Activated CD4-positive, alpha-beta T cell treated with anti-CD3 and anti-CD28 coated beads, Interleukin-2, amount 50 U/mL, for 4 hours (primary cell): ENCODE results near the gene UGT1A9.
"Not testable (repeated sequence)": the region's sequence is repeated elsewhere in the genome, so short reads cannot be mapped to it uniquely, and the experiment has no call there.

ENCODE experiments used
- DNase-seq, 2 experiments: peaks; one replicate each; pipeline ENCODE4 v3.0.0-alpha.2; 2020

Gene UGT1A9

GRCh38 chr2:233713262-233713615 lies 41.5 kb downstream of the UGT1A9 start:
- DNase-seq: no peak

- no peak for DNase-seq
Observed at GRCh38 chr2:233714121-233714520, 42.4 kb downstream of the UGT1A9 start.

GRCh38 chr2:233718552-233718951 lies 46.9 kb downstream of the UGT1A9 start, which contains the start of gene UGT1A4:
Gene UGT1A4 (plus strand): TSS chr2:233718736. CDS start chr2:233718821, 85 bp downstream.
- no peak for DNase-seq

GRCh38 chr2:233728723-233729301 lies 57.1 kb downstream of the UGT1A9 start, which contains the start of gene UGT1A3:
Gene UGT1A3 (plus strand): TSS chr2:233729042. CDS start chr2:233729127, 85 bp downstream.
- no peak for DNase-seq

GRCh38 chr2:233736868-233737653 lies 65.4 kb downstream of the UGT1A9 start:
- DNase-seq: not testable (repeated sequence)

- DNase-seq: no peak
Observed at GRCh38 chr2:233740870-233741269, 69.2 kb downstream of the UGT1A9 start.

GRCh38 chr2:233743464-233744259 lies 72.0 kb downstream of the UGT1A9 start:
- DNase-seq: no peak

- no peak for DNase-seq
Observed at GRCh38 chr2:233745073-233745755, 73.5 kb downstream of the UGT1A9 start.

GRCh38 chr2:233745838-233746237 lies 74.1 kb downstream of the UGT1A9 start:
- not testable (repeated sequence) for DNase-seq

GRCh38 chr2:233746475-233747282 lies 75.0 kb downstream of the UGT1A9 start:
- no peak for DNase-seq

GRCh38 chr2:233747283-233747544 lies 75.5 kb downstream of the UGT1A9 start:
- DNase-seq: no peak

- not testable (repeated sequence) for DNase-seq
Observed at GRCh38 chr2:233750689-233751088, 79.0 kb downstream of the UGT1A9 start.

GRCh38 chr2:233751212-233752009 lies 79.7 kb downstream of the UGT1A9 start:
- DNase-seq: not testable (repeated sequence)

GRCh38 chr2:233754872-233755611 lies 83.3 kb downstream of the UGT1A9 start:
- DNase-seq: no peak

- DNase-seq: no peak
Observed at GRCh38 chr2:233756429-233757081, 84.9 kb downstream of the UGT1A9 start.

- DNase-seq: no peak
Observed at GRCh38 chr2:233758141-233758540, 86.4 kb downstream of the UGT1A9 start.

GRCh38 chr2:233758849-233759248 lies 87.2 kb downstream of the UGT1A9 start:
- no peak for DNase-seq

- DNase-seq: no peak
Observed at GRCh38 chr2:233760043-233760442, 88.3 kb downstream of the UGT1A9 start, which contains the start of gene UGT1A1. Gene UGT1A1 (plus strand): TSS chr2:233760270. CDS start chr2:233760288, 18 bp downstream.

GRCh38 chr2:233761040-233761769 lies 89.5 kb downstream of the UGT1A9 start:
- DNase-seq: no peak
